Karpas-422 (cell line): Measurements from ENCODE around the gene JMJD1C. TPM values are rescaled to one million over a fixed set of nuclear protein-coding genes. Genes with fewer than 3 reads are reported as not detected.

Experiments
- DNase-seq: peaks from one replicate; pipeline ENCODE4 v3.0.0-alpha.2; 2015
- H2AFZ ChIP-seq: fragments of 200-600 bp; sonication (generic); 2 replicates; pipeline ENCODE4 v1.6.1; 2014; ENCODE audit warnings: antibody characterized with exemption, low read length, mixed read lengths
- H3K27ac ChIP-seq: fragments of 200-600 bp; sonication (generic); 2 replicates; pipeline ENCODE4 v1.5.1; 2014; ENCODE audit warnings: mild to moderate bottlenecking, low read length, moderate library complexity
- H3K27me3 ChIP-seq: fragments of 200-600 bp; sonication (generic); 2 replicates; pipeline ENCODE4 v1.6.1; 2014; ENCODE audit warnings: low read length, mixed read lengths
- H3K36me3 ChIP-seq: fragments of 200-600 bp; sonication (generic); 2 replicates; pipeline ENCODE4 v1.6.1; 2014; ENCODE audit warnings: low read length, mixed read lengths; ENCODE audit not compliant: insufficient read depth
- H3K4me1 ChIP-seq: fragments of 200-600 bp; sonication (generic); 2 replicates; pipeline ENCODE4 v1.6.1; 2014; ENCODE audit warnings: mild to moderate bottlenecking, low read length, mixed read lengths
- H3K4me2 ChIP-seq: fragments of 200-600 bp; sonication (generic); 2 replicates; pipeline ENCODE4 v1.6.1; 2014; ENCODE audit warnings: low read length, low read depth, mild to moderate bottlenecking; ENCODE audit not compliant: poor library complexity, severe bottlenecking
- H3K4me3 ChIP-seq: fragments of 200-600 bp; sonication (generic); 2 replicates; pipeline ENCODE4 v1.5.1; 2014; ENCODE audit warnings: mild to moderate bottlenecking, antibody characterized with exemption, low read length, mixed read lengths
- H3K79me2 ChIP-seq: fragments of 200-600 bp; sonication (generic); 2 replicates; pipeline ENCODE4 v1.6.1; 2014; ENCODE audit warnings: mild to moderate bottlenecking, low read length, mixed read lengths
- H3K9ac ChIP-seq: fragments of 200-600 bp; sonication (generic); 2 replicates; pipeline ENCODE4 v1.6.0; 2014; ENCODE audit warnings: low read length
- H3K9me2 ChIP-seq: fragments of 200-600 bp; sonication (generic), shearing (Covaris generic); replicated peaks from 2 replicates; pipeline ENCODE4 v1.6.0; 2014; ENCODE audit warnings: mild to moderate bottlenecking, low read length, moderate library complexity; ENCODE audit not compliant: insufficient read depth
- H3K9me3 ChIP-seq: fragments of 300-700, 200-600 bp; sonication (generic); 2 replicates; pipeline ENCODE4 v1.6.1; 2014; ENCODE audit warnings: low read length, mixed read lengths
- H4K20me1 ChIP-seq: fragments of 200-600 bp; sonication (generic); 2 replicates; pipeline ENCODE4 v1.6.1; 2014; ENCODE audit warnings: mild to moderate bottlenecking, antibody characterized with exemption, low read length, low read depth; ENCODE audit not compliant: insufficient read depth
- total RNA-seq: library from RNA; depleted of rRNA; stranded (reverse); fragments of >200 nt; shearing (Covaris generic); gene quantifications from 2 replicates; pipeline ENCODE4 v1.2.3, GENCODE V29; 2014; ENCODE audit warnings: low replicate concordance

The JMJD1C gene
- total RNA-seq, 1 experiment from 2014 or later = 141 TPM

- Histone ChIP-seq H3K27me3 (no peaks in the 10 kb centered on the region), H3K9me3 (no peaks in the 10 kb centered on the region), H2AFZ (no peak overlapping the region), H4K20me1 (no peaks in the 10 kb centered on the region), H3K79me2 (no peaks in the 10 kb centered on the region), H3K4me3 (no peak overlapping the region), H3K36me3 (no peaks in the 10 kb centered on the region), H3K9ac (no peak overlapping the region), H3K27ac (no peak overlapping the region), H3K9me2 (no peaks in the 10 kb centered on the region), H3K4me1 (no peaks in the 10 kb centered on the region), H3K4me2 (no peak overlapping the region)
- DNase-seq = no peak
Observed at GRCh38 chr10:63324495-63324854, 141.3 kb downstream of the JMJD1C start.

GRCh38 chr10:63323701-63324494 is 141.9 kb downstream of the JMJD1C start:
- H3K36me3 ChIP-seq = no peaks in the 10 kb centered on the region
- H4K20me1 ChIP-seq = no peaks in the 10 kb centered on the region
- no peaks in the 10 kb centered on the region for H3K79me2 ChIP-seq
- no peaks in the 10 kb centered on the region for H3K9me2 ChIP-seq
- H3K27me3 ChIP-seq = no peaks in the 10 kb centered on the region
- no peak overlapping the region for H2AFZ ChIP-seq
- no peak overlapping the region for H3K27ac ChIP-seq
- H3K9ac ChIP-seq = no peak overlapping the region
- no peak overlapping the region for H3K4me3 ChIP-seq
- DNase-seq = no peak
- no peak overlapping the region for H3K4me2 ChIP-seq
- H3K4me1 ChIP-seq = no peaks in the 10 kb centered on the region
- H3K9me3 ChIP-seq = no peaks in the 10 kb centered on the region

GRCh38 chr10:63320683-63321082 is 145.1 kb downstream of the JMJD1C start:
- H3K4me3 ChIP-seq = no peak overlapping the region
- H3K36me3 ChIP-seq = no peaks in the 10 kb centered on the region
- H3K9me3 ChIP-seq = no peaks in the 10 kb centered on the region
- H3K27ac ChIP-seq = no peak overlapping the region
- no peak overlapping the region for H3K9ac ChIP-seq
- no peaks in the 10 kb centered on the region for H3K9me2 ChIP-seq
- no peaks in the 10 kb centered on the region for H3K79me2 ChIP-seq
- no peaks in the 10 kb centered on the region for H3K4me1 ChIP-seq
- H4K20me1 ChIP-seq = no peaks in the 10 kb centered on the region
- H2AFZ ChIP-seq = no peak overlapping the region
- no peak overlapping the region for H3K4me2 ChIP-seq
- DNase-seq = no peak
- no peaks in the 10 kb centered on the region for H3K27me3 ChIP-seq

GRCh38 chr10:63319231-63319630 is 146.5 kb downstream of the JMJD1C start:
- no peak overlapping the region for H3K4me3 ChIP-seq
- H3K4me2 ChIP-seq = no peak overlapping the region
- no peak for DNase-seq
- H3K79me2 ChIP-seq = no peaks in the 10 kb centered on the region
- H3K9me3 ChIP-seq = no peaks in the 10 kb centered on the region
- no peak overlapping the region for H3K27ac ChIP-seq
- H3K36me3 ChIP-seq = no peaks in the 10 kb centered on the region
- no peaks in the 10 kb centered on the region for H3K27me3 ChIP-seq
- no peaks in the 10 kb centered on the region for H4K20me1 ChIP-seq
- no peaks in the 10 kb centered on the region for H3K4me1 ChIP-seq
- no peaks in the 10 kb centered on the region for H3K9me2 ChIP-seq
- no peak overlapping the region for H3K9ac ChIP-seq
- H2AFZ ChIP-seq = no peak overlapping the region

GRCh38 chr10:63318491-63318890 is 147.3 kb downstream of the JMJD1C start:
- no peak overlapping the region for H3K4me2 ChIP-seq
- no peaks in the 10 kb centered on the region for H3K9me3 ChIP-seq
- H3K79me2 ChIP-seq = no peaks in the 10 kb centered on the region
- no peaks in the 10 kb centered on the region for H3K9me2 ChIP-seq
- no peak overlapping the region for H3K9ac ChIP-seq
- no peak overlapping the region for H3K27ac ChIP-seq
- H3K36me3 ChIP-seq = no peaks in the 10 kb centered on the region
- H2AFZ ChIP-seq = no peak overlapping the region
- H3K27me3 ChIP-seq = no peaks in the 10 kb centered on the region
- H3K4me3 ChIP-seq = no peak overlapping the region
- no peaks in the 10 kb centered on the region for H3K4me1 ChIP-seq
- no peaks in the 10 kb centered on the region for H4K20me1 ChIP-seq
- DNase-seq = no peak

GRCh38 chr10:63314020-63314419 is 151.8 kb downstream of the JMJD1C start:
- H4K20me1 ChIP-seq = no peaks in the 10 kb centered on the region
- H3K27ac ChIP-seq = no peak overlapping the region
- H3K27me3 ChIP-seq = no peaks in the 10 kb centered on the region
- DNase-seq = no peak
- no peaks in the 10 kb centered on the region for H3K9me3 ChIP-seq
- H2AFZ ChIP-seq = no peak overlapping the region
- H3K36me3 ChIP-seq = no peaks in the 10 kb centered on the region
- H3K4me1 ChIP-seq = no peaks in the 10 kb centered on the region
- H3K4me3 ChIP-seq = no peak overlapping the region
- H3K4me2 ChIP-seq = no peak overlapping the region
- H3K9me2 ChIP-seq = no peaks in the 10 kb centered on the region
- H3K79me2 ChIP-seq = no peaks in the 10 kb centered on the region
- no peak overlapping the region for H3K9ac ChIP-seq

- no peak for DNase-seq
- Histone ChIP-seq H3K36me3 (no peaks in the 10 kb centered on the region), H3K9ac (no peak overlapping the region), H3K79me2 (no peaks in the 10 kb centered on the region), H3K27me3 (no peaks in the 10 kb centered on the region), H3K4me2 (no peak overlapping the region), H2AFZ (no peak overlapping the region), H3K4me1 (no peaks in the 10 kb centered on the region), H3K9me3 (no peaks in the 10 kb centered on the region), H3K9me2 (no peaks in the 10 kb centered on the region), H4K20me1 (no peaks in the 10 kb centered on the region), H3K27ac (no peak overlapping the region), H3K4me3 (no peak overlapping the region)
Observed at GRCh38 chr10:63313066-63313717, 152.6 kb downstream of the JMJD1C start.

- Histone ChIP-seq H3K9me2 (no peaks in the 10 kb centered on the region), H3K27me3 (no peaks in the 10 kb centered on the region), H3K79me2 (no peaks in the 10 kb centered on the region), H3K4me3 (no peak overlapping the region), H2AFZ (no peak overlapping the region), H4K20me1 (no peaks in the 10 kb centered on the region), H3K9me3 (no peaks in the 10 kb centered on the region), H3K4me2 (no peak overlapping the region), H3K9ac (no peak overlapping the region), H3K4me1 (no peaks in the 10 kb centered on the region), H3K27ac (no peak overlapping the region), H3K36me3 (no peaks in the 10 kb centered on the region)
- no peak for DNase-seq
Observed at GRCh38 chr10:63308628-63309027, 157.1 kb downstream of the JMJD1C start.
